Pericardium fibroblast (primary cell): ENCODE data around the gene PTPN13. TPM values are rescaled to one million over a fixed set of nuclear protein-coding genes. Genes with fewer than 3 reads are reported as not detected.

ENCODE experiments used
- total RNA-seq: library from RNA; depleted of rRNA; stranded (reverse); fragments of >200 nt; gene quantifications from 2 replicates; pipeline ENCODE4 v1.2.3, GENCODE V29; 2015

PTPN13 gene
- total RNA-seq: 12.6 and 25.3 TPM in 2 replicates

GRCh38 chr4:86593688-86594558, at the start of gene PTPN13:
TSS of gene PTPN13 (plus strand) at chr4:86594315. CDS start at chr4:86635257, 40,942 bp downstream.

GRCh38 chr4:86848732-86849619, 254.9 kb downstream of the PTPN13 start, which contains the start of gene SLC10A6:
TSS of gene SLC10A6 (minus strand) at chr4:86849384. CDS start at chr4:86849115, 269 bp downstream.

Other genes starting within 250 kb of the PTPN13 start
- gene MAPK10, start 234.3 kb upstream of the PTPN13 start, total RNA-seq: 3.2 and 6.9 TPM in 2 replicates